Adrenal gland (tissue), 12 donors: ENCODE measurements around the gene TBXAS1. TPM values are rescaled to one million over a fixed set of nuclear protein-coding genes. Genes with fewer than 3 reads are reported as not detected.
A peak's percentile ranks its signal among the peaks of the same experiment; 100 is the strongest.

Experiments used
- DNase-seq, 7 donors: peaks; one replicate each; pipeline ENCODE4 v3.0.0-alpha.2; 2019 to 2020
- H3K27ac ChIP-seq, 5 donors: fragments of 200-600 bp; sonication (generic) in 4 of 5; 1 replicate in 3 of 5; 2 replicates in 2 of 5; pipeline versions ENCODE4 v1.5.1 to v1.8.0; 2016 to 2020; ENCODE audit warnings: mild to moderate bottlenecking in 1 of 5
- H3K27me3 ChIP-seq: fragments of 200-600 bp; 2 replicates; pipeline ENCODE4 v1.8.0; 2021
- H3K36me3 ChIP-seq, 2 donors: fragments of 200-600 bp; replicated peaks in 1 of 2; 1 replicate in 1 of 2; 2 replicates in 1 of 2; pipeline versions ENCODE4 v1.5.1 to v1.8.0; 2018 to 2022
- H3K4me1 ChIP-seq, 2 donors: fragments of 200-600 bp; replicated peaks in 1 of 2; 1 replicate in 1 of 2; 2 replicates in 1 of 2; pipeline versions ENCODE4 v1.5.1 to v1.8.0; 2018 to 2021
- H3K4me3 ChIP-seq, 4 donors: fragments of 200-600 bp; sonication (generic) in 3 of 4; one replicate each; pipeline ENCODE4 v1.5.1; 2016 to 2018
- H3K9me3 ChIP-seq, 3 donors: fragments of 200-600 bp; sonication (generic) in 1 of 3; replicated peaks in 1 of 3; 1 replicate in 2 of 3; 2 replicates in 1 of 3; pipeline versions ENCODE4 v1.5.1 to v1.8.0; 2016 to 2021
- POLR2A ChIP-seq, 2 donors: fragments of 450-650 bp; IDR thresholded peaks; one replicate each; pipeline ENCODE4 v1.6.1; 2017; ENCODE audit warnings: antibody characterized with exemption in 2 of 2, mild to moderate bottlenecking in 2 of 2, moderate library complexity in 1 of 2
- WGBS, 4 donors: extraction: QIAGEN DNeasy Blood & Tissue Kit in 2 of 4; methylation state at CpG; one replicate each; pipeline versions ENCODE4 v1.1.5 to v1.1.7; 2013 to 2017; 5-methylcytosine and 5-hydroxymethylcytosine counted together
- intact Hi-C, 2 donors: fragments of 100-400 bp; cut with DNase I; formaldehyde crosslinking; loops; one replicate each; pipeline versions ENCODE4 v1.14.1 to v1.15.0; 2022 to 2023
- polyA plus RNA-seq, 3 donors: library from polyadenylated mRNA; stranded (reverse); fragments of 200-250 nt in 2 of 3; fragments of 350-450 nt in 1 of 3; fragmentation: Illumina TruSeq in 1 of 3; extraction: RNeasy Lipid Tissue Mini Kit (QIAGEN cat#74804) in 1 of 3; gene quantifications; one replicate each; pipeline ENCODE4 v1.2.3, GENCODE V29; 2013 to 2014
- total RNA-seq, 9 donors: library from RNA; depleted of rRNA in 4 of 9; stranded (reverse); fragments of >200 nt in 4 of 9; fragments of 120-200 nt in 1 of 9; fragmentation: NEBNext Ultra II Directional in 1 of 9; extraction: Animal tissue kit (Norgen Biotek cat#: 25700) in 1 of 9; gene quantifications; one replicate each; pipeline versions ENCODE4 v1.1.0 to v1.2.4, GENCODE V29; 2013 to 2023
- TF ChIP-seq, protein P1 (sequence below), 6 experiments: fragments of 450-650 bp in 4 of 6; fragments of 200-600 bp in 2 of 6; sonication (generic) in 1 of 6; IDR thresholded peaks; 1 replicate in 5 of 6; 2 replicates in 1 of 6; pipeline versions ENCODE4 v1.5.1 to v1.8.0; 2016 to 2021; ENCODE audit warnings: antibody characterized with exemption in 6 of 6, mild to moderate bottlenecking in 2 of 6, moderate library complexity in 1 of 6
- donor health status: healthy with polysubstance abuse.
- donor health status: Bipolar disorder and iron deficiency.
- donor health status: DM: yes; HTN: yes; CAD: no.
- donor health status: DM: no; HTN: no; CAD: no.
- donor health status: DM: no; HTN: no; CAD: no.
- donor health status: DM: yes; HTN: yes; CAD: no.

TBXAS1 gene
- total and polyA plus RNA-seq, 12 donors: 9.0 to 87.0 (median 27.3) TPM

DNA sequence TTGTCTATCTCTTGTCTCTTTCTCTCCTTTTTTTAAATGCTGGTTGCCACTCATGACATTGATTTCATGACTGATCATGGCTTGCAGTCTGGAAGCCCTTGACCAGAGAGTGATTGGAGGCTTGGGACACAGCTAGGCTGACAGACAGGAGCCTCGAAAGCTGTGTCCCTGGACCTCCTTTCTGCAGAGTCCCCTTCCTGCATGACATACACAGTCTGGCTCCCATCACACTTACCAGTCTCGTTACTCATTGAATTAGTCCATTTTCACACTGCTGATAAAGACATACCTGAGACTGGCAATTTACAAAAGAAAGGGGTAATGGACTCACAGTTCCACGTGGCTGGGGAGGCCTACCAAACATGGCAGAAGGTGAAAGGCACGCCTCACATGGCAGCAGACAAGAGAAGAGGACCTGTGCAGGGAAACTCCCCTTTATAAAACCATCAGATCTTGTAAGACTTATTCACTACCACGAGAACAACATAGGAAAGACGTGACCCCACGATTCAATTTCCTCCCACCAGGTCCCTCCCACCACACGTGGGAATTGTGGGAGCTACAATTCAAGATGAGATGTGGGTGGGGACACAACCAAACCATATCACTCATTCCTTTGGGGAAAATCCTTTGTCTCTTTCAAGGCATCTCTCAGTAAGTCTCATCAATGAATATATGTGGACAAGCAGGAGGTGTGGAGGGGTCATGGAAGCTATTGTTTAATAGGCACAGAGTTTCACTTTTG lies 102.3 kb downstream of the TBXAS1 start:
- H3K27ac ChIP-seq: no peak overlapping the region
- no peaks in the 10 kb centered on the region for H3K36me3 ChIP-seq
- no peaks in the 10 kb centered on the region for H3K27me3 ChIP-seq
- TF ChIP-seq, protein P1, sequence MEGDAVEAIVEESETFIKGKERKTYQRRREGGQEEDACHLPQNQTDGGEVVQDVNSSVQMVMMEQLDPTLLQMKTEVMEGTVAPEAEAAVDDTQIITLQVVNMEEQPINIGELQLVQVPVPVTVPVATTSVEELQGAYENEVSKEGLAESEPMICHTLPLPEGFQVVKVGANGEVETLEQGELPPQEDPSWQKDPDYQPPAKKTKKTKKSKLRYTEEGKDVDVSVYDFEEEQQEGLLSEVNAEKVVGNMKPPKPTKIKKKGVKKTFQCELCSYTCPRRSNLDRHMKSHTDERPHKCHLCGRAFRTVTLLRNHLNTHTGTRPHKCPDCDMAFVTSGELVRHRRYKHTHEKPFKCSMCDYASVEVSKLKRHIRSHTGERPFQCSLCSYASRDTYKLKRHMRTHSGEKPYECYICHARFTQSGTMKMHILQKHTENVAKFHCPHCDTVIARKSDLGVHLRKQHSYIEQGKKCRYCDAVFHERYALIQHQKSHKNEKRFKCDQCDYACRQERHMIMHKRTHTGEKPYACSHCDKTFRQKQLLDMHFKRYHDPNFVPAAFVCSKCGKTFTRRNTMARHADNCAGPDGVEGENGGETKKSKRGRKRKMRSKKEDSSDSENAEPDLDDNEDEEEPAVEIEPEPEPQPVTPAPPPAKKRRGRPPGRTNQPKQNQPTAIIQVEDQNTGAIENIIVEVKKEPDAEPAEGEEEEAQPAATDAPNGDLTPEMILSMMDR (IDR thresholded peaks at IDR 0.05): no peak
- TF ChIP-seq POLR2A (IDR thresholded peaks at IDR 0.05): no peak
- H3K9me3 ChIP-seq: no peaks in the 10 kb centered on the region
- no peak for DNase-seq
- no peaks in the 10 kb centered on the region for H3K4me1 ChIP-seq
- 57 to 63% (median 61%) methylated on average over 8 of the region's 8 CpGs for WGBS, 4 donors
- no peak overlapping the region for H3K4me3 ChIP-seq
- intact Hi-C loops: no loop called here

DNA sequence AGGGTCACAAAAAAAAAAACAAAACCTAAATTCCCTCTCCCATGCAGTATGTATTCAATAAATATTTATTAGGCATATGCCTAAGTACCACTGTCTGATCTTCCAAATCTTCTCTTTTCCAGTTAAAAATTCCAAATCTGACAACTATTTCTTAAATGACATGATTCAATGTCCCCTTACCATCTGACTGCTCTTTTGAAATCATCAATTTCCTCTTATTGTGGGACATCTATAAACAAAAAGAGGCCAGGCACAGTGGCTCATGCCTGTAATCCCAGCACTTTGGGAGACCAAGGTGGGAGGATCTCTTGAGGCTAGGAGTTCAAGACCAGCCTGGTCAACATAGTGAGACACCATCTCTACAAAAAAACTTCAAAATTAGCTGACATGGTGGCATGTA lies 103.5 kb downstream of the TBXAS1 start:
- H3K9me3 ChIP-seq: no peaks in the 10 kb centered on the region
- no peaks in the 10 kb centered on the region for H3K36me3 ChIP-seq
- no peaks in the 10 kb centered on the region for H3K27me3 ChIP-seq
- TF ChIP-seq POLR2A (IDR thresholded peaks at IDR 0.05): no peak
- TF ChIP-seq, protein P1 (IDR thresholded peaks at IDR 0.05): no peak
- no peaks in the 10 kb centered on the region for H3K4me1 ChIP-seq
- no peak overlapping the region for H3K4me3 ChIP-seq
- intact Hi-C loops: no loop called here
- DNase-seq: no peak
- H3K27ac ChIP-seq: no peak overlapping the region

DNA sequence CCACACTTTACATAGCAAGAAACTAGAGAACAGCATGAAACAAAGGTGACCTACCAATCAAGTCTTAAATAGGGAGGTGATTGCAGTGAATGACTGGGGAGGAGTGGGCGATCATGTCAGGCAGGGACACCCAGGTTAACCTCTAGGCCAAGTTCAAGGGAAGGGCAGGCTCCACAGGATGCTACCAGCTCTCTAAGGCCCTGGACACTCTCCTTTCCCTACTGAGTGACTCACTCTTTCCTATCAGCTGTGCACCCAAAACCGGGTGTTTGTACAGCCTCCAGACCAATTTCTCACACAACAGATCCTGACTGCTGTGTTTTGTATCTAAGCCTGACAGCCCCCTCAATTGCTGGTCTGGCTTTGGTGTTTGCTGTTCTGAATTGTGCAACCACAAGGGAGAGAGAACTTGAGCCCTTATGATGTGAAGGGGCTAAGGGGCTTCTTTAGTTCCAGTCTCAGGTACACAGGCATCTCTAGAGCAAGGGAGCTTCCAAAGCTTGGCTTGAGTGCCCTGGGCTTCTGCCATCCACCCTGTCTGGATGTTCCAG lies 107.8 kb downstream of the TBXAS1 start:
- intact Hi-C loops: no loop called here
- H3K36me3 ChIP-seq: no peaks in the 10 kb centered on the region
- no peaks in the 10 kb centered on the region for H3K4me1 ChIP-seq
- no peaks in the 10 kb centered on the region for H3K27me3 ChIP-seq
- H3K4me3 ChIP-seq: no peak overlapping the region
- DNase-seq: peak in 5 of 7 donors; percentile 24 to 69 (median 41)
- WGBS, 4 donors: 36 to 48% (median 43%) methylated on average over 2 of the region's 2 CpGs
- no peaks in the 10 kb centered on the region for H3K9me3 ChIP-seq
- H3K27ac ChIP-seq: peak overlapping the region in 1 of 5 donors; percentile 22
- no peak for TF ChIP-seq POLR2A (IDR thresholded peaks at IDR 0.05)

DNA sequence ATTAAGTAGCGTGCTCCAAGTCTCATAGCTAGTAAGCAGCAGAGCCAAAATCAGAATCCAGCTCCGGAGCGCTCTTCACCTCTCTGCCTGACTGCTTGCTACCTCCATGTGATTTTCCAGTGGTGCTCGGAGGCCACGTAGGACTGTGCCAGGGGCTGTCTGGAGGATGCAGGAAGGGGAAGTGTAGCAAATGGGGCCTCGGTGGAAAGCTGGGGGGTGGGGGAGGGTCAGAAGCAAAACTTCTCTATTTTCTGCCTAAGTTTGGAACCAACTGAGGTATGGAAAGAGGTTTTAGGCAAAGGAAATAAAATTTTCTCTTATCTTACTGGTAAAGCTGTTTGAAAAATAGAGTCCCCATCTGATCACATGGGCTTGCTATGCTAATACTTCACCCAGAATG lies 108.7 kb downstream of the TBXAS1 start:
- Histone ChIP-seq H3K27ac (peak overlapping the region in 1 of 5 donors; percentile 45), H3K9me3 (no peaks in the 10 kb centered on the region), H3K4me1 (no peaks in the 10 kb centered on the region), H3K36me3 (no peaks in the 10 kb centered on the region), H3K4me3 (no peak overlapping the region), H3K27me3 (no peaks in the 10 kb centered on the region)
- TF ChIP-seq, protein P1 (IDR thresholded peaks at IDR 0.05): no peak
- no peak for TF ChIP-seq POLR2A (IDR thresholded peaks at IDR 0.05)
- 57 to 68% (median 64%) methylated on average over 6 of the region's 6 CpGs for WGBS, 4 donors
- intact Hi-C loops: no loop called here
- peak in 4 of 7 donors; percentile 18 to 32 (median 26) for DNase-seq

DNA sequence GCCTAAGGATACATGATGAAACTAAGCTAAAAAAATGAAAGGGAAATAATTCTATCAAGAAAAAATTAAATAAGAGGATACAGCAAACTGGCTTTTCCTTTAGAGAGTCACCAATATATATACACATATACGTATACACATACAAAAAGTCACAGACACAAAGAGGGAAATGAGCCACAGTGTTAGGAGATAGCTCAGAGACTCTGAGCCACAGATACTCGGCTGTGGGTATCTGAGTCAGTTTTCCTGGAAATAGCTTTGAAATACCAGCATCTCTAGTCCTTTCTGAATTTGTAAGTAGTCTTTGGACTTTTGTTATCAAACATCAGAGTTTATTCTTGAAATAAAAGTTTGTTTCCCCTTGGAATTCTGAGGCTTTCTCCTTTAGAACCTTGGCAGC lies 111.8 kb downstream of the TBXAS1 start:
- no peaks in the 10 kb centered on the region for H3K27me3 ChIP-seq
- no peak for TF ChIP-seq POLR2A (IDR thresholded peaks at IDR 0.05)
- TF ChIP-seq, protein P1 (IDR thresholded peaks at IDR 0.05): no peak
- no peak for DNase-seq
- H3K27ac ChIP-seq: no peak overlapping the region
- intact Hi-C loops: no loop called here
- 58 to 74% (median 64%) methylated on average over 2 of the region's 2 CpGs for WGBS, 4 donors
- no peaks in the 10 kb centered on the region for H3K4me1 ChIP-seq
- H3K36me3 ChIP-seq: no peaks in the 10 kb centered on the region
- H3K4me3 ChIP-seq: no peak overlapping the region
- no peaks in the 10 kb centered on the region for H3K9me3 ChIP-seq
